Liver (tissue), 9 donors: ENCODE measurements around the gene MFAP2. TPM values are rescaled to one million over a fixed set of nuclear protein-coding genes. Genes with fewer than 3 reads are reported as not detected.
"Not testable (repeated sequence)": the region's sequence is repeated elsewhere in the genome, so short reads cannot be mapped to it uniquely, and the experiment has no call there.

Experiments
- DNase-seq: peaks from one replicate; pipeline ENCODE4 v3.0.0-alpha.2; 2017; ENCODE audit warnings: low spot score
- H3K27ac ChIP-seq, 2 donors: one replicate each; pipeline ENCODE4 v1.7.0; 2013; ENCODE audit warnings: inconsistent platforms in 2 of 2, low read length in 2 of 2, control low read depth in 1 of 2, low read depth in 1 of 2, mild to moderate bottlenecking in 1 of 2
- H3K27me3 ChIP-seq, 4 donors: one replicate each; pipeline versions ENCODE4 v1.6.1 to v1.7.0; 2013; ENCODE audit warnings: low read length in 3 of 4, inconsistent platforms in 1 of 4, mild to moderate bottlenecking in 1 of 4, moderate library complexity in 1 of 4; ENCODE audit not compliant: control insufficient read depth in 4 of 4, insufficient read depth in 4 of 4
- H3K36me3 ChIP-seq, 4 donors: one replicate each; pipeline versions ENCODE4 v1.6.1 to v1.7.0; 2013; ENCODE audit warnings: low read length in 3 of 4, mild to moderate bottlenecking in 3 of 4, low read depth in 1 of 4, moderate library complexity in 1 of 4; ENCODE audit not compliant: control insufficient read depth in 4 of 4, insufficient read depth in 3 of 4
- H3K4me1 ChIP-seq, 4 donors: one replicate each; pipeline versions ENCODE4 v1.6.1 to v1.7.0; 2013; ENCODE audit warnings: low read length in 3 of 4, mild to moderate bottlenecking in 3 of 4, moderate library complexity in 1 of 4; ENCODE audit not compliant: control insufficient read depth in 4 of 4, insufficient read depth in 4 of 4
- H3K4me3 ChIP-seq, 3 donors: one replicate each; pipeline versions ENCODE4 v1.6.1 to v1.7.0; 2013; ENCODE audit warnings: low read length in 3 of 3, control low read depth in 1 of 3, low read depth in 1 of 3, mild to moderate bottlenecking in 1 of 3
- H3K9ac ChIP-seq, 2 donors: one replicate each; pipeline ENCODE4 v1.7.0; 2013; ENCODE audit warnings: low read length in 2 of 2, mild to moderate bottlenecking in 2 of 2, moderate library complexity in 2 of 2, control low read depth in 1 of 2, low read depth in 1 of 2
- H3K9me3 ChIP-seq, 4 donors: one replicate each; pipeline versions ENCODE4 v1.6.1 to v1.7.0; 2013; ENCODE audit warnings: low read length in 3 of 4; ENCODE audit not compliant: control insufficient read depth in 4 of 4
- FOXA1 ChIP-seq: IDR thresholded peaks from 2 replicates; pipeline ENCODE4 v1.6.1; 2016; ENCODE audit warnings: antibody characterized with exemption
- FOXA2 ChIP-seq: IDR thresholded peaks from 2 replicates; pipeline ENCODE4 v1.6.1; 2016; ENCODE audit warnings: antibody characterized with exemption
- GABPA ChIP-seq, 2 donors: IDR thresholded peaks in 1 of 2; conservative IDR thresholded peaks in 1 of 2; 2 replicates each; pipeline ENCODE4 v1.6.1; 2016; ENCODE audit warnings: antibody characterized with exemption in 2 of 2, mild to moderate bottlenecking in 1 of 2, moderate library complexity in 1 of 2
- HNF4A ChIP-seq, 2 donors: conservative IDR thresholded peaks; 2 replicates each; pipeline ENCODE4 v1.6.1; 2016; ENCODE audit warnings: antibody characterized with exemption in 2 of 2, mild to moderate bottlenecking in 2 of 2
- NR2F2 ChIP-seq: IDR thresholded peaks from 2 replicates; pipeline ENCODE4 v1.6.1; 2016; ENCODE audit warnings: antibody characterized with exemption
- RAD21 ChIP-seq, 2 donors: IDR thresholded peaks; 2 replicates each; pipeline ENCODE4 v1.6.1; 2016; ENCODE audit warnings: antibody characterized with exemption in 2 of 2, mild to moderate bottlenecking in 2 of 2
- SP1 ChIP-seq: IDR thresholded peaks from 2 replicates; pipeline ENCODE4 v1.6.1; 2018; ENCODE audit warnings: antibody characterized with exemption, mild to moderate bottlenecking
- TAF1 ChIP-seq: conservative IDR thresholded peaks from 2 replicates; pipeline ENCODE4 v1.6.1; 2016; ENCODE audit warnings: antibody characterized with exemption, mild to moderate bottlenecking
- YY1 ChIP-seq: IDR thresholded peaks from 2 replicates; pipeline ENCODE4 v1.6.1; 2016; ENCODE audit warnings: antibody characterized with exemption, mild to moderate bottlenecking
- WGBS: extraction: QIAGEN DNeasy Blood & Tissue Kit; methylation state at CpG from one replicate; pipeline ENCODE4 v1.1.7; 2013; 5-methylcytosine and 5-hydroxymethylcytosine counted together
- polyA plus RNA-seq, 2 donors: library from polyadenylated mRNA; stranded (reverse) in 1 of 2; unstranded in 1 of 2; fragments of 200-250 nt in 1 of 2; fragments of >200 nt in 1 of 2; fragmentation: Nextera tagmentation in 1 of 2; extraction: Ambion mirVana in 1 of 2; gene quantifications; one replicate each; pipeline versions ENCODE4 v1.2.1 to v1.2.3, GENCODE V29; 2013 to 2015
- total RNA-seq, 2 donors: library from RNA; depleted of rRNA; stranded (reverse); fragments of >200 nt; gene quantifications; one replicate each; pipeline ENCODE4 v1.2.3, GENCODE V29; 2014
- TF ChIP-seq, protein P1 (sequence below): fragments of 150-350 bp; IDR thresholded peaks from 2 replicates; pipeline ENCODE4 v1.5.1; 2017; ENCODE audit warnings: improper control_type of control experiment, low read depth, low read length; ENCODE audit not compliant: missing input control
- TF ChIP-seq, protein P2 (sequence below): IDR thresholded peaks from 2 replicates; pipeline ENCODE4 v1.6.1; 2016; ENCODE audit warnings: antibody characterized with exemption
- TF ChIP-seq, protein P3 (sequence below): IDR thresholded peaks from 2 replicates; pipeline ENCODE4 v1.6.1; 2016; ENCODE audit warnings: antibody characterized with exemption, mild to moderate bottlenecking
- TF ChIP-seq, protein P4 (sequence below): IDR thresholded peaks from 2 replicates; pipeline ENCODE4 v1.6.1; 2016; ENCODE audit warnings: antibody characterized with exemption
- donor health status: healthy.
- donor health status: healthy.
- donor health status: healthy.
- donor health status: healthy.
- donor health status: healthy.

Gene MFAP2
- total and polyA plus RNA-seq, 4 donors, result 0.25 to 1.4 (median 0.74) TPM

DNA sequence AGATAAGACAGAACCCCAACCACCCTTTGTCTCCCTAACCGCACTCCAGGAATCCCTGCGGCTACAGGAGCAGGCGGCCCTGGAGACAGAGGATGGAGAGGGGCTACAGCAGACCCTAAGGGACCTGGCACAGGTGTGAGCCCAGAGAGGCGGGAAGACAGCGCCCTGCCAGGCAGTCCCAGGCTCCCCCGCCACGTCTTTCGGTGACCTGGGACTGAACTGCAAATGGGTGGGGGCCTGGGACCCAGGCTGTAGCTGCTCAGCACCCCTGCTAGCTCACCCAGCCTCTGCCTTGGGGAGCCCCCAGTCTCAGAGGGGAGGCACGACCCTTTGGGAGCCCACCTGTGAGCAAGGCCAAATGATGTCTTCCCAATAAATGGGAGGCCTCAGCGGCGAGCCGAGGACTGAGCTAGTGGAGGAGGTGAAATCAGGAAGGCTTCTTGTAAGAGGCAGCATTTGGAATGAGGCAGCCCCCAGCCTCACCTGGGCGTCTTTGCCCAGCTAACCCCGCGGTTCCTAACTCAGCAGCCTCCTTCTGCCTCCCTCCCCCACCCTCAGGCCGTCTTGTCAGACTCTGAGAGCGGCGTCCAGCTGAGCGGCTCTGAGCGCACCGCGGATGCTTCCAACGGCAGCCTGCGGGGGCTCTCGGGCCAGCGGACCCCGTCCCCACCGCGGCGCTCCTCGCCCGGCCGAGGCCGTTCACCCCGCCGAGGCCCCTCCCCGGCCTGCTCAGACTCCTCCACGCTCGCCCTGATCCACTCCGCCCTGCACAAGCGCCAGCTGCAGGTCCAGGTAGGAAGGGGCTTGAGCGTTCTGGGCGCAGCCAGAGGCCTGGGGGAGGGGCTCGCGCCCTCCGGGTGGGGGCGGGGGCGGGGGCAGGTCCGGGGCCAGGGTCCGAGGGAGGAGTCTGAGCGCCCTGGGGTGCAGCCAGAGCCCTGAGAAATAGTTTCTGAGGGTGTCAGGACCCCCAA lies 41.8 kb downstream of the MFAP2 start:
- no peaks in the 10 kb centered on the region for H3K4me1 ChIP-seq
- H3K27me3 ChIP-seq, result no peaks in the 10 kb centered on the region
- DNase-seq, result no peak
- 53% methylated on average over 51 of the region's 51 CpGs for WGBS
- H3K36me3 ChIP-seq, result peaks cover 0 to 3% (median 0%) of the 10 kb centered on the region in 4 donors
- no peak overlapping the region for H3K9ac ChIP-seq
- H3K4me3 ChIP-seq, result no peak overlapping the region
- no peak overlapping the region for H3K27ac ChIP-seq
- no peaks in the 10 kb centered on the region for H3K9me3 ChIP-seq
- TF ChIP-seq, protein P1, sequence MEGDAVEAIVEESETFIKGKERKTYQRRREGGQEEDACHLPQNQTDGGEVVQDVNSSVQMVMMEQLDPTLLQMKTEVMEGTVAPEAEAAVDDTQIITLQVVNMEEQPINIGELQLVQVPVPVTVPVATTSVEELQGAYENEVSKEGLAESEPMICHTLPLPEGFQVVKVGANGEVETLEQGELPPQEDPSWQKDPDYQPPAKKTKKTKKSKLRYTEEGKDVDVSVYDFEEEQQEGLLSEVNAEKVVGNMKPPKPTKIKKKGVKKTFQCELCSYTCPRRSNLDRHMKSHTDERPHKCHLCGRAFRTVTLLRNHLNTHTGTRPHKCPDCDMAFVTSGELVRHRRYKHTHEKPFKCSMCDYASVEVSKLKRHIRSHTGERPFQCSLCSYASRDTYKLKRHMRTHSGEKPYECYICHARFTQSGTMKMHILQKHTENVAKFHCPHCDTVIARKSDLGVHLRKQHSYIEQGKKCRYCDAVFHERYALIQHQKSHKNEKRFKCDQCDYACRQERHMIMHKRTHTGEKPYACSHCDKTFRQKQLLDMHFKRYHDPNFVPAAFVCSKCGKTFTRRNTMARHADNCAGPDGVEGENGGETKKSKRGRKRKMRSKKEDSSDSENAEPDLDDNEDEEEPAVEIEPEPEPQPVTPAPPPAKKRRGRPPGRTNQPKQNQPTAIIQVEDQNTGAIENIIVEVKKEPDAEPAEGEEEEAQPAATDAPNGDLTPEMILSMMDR, result no peak
- TF ChIP-seq TAF1, result no peak
- TF ChIP-seq, protein P2, sequence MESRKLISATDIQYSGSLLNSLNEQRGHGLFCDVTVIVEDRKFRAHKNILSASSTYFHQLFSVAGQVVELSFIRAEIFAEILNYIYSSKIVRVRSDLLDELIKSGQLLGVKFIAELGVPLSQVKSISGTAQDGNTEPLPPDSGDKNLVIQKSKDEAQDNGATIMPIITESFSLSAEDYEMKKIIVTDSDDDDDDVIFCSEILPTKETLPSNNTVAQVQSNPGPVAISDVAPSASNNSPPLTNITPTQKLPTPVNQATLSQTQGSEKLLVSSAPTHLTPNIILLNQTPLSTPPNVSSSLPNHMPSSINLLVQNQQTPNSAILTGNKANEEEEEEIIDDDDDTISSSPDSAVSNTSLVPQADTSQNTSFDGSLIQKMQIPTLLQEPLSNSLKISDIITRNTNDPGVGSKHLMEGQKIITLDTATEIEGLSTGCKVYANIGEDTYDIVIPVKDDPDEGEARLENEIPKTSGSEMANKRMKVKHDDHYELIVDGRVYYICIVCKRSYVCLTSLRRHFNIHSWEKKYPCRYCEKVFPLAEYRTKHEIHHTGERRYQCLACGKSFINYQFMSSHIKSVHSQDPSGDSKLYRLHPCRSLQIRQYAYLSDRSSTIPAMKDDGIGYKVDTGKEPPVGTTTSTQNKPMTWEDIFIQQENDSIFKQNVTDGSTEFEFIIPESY, result no peak
- no peak for TF ChIP-seq HNF4A (conservative IDR thresholded peaks at IDR 0.05)
- TF ChIP-seq FOXA2, result no peak
- TF ChIP-seq, protein P3, sequence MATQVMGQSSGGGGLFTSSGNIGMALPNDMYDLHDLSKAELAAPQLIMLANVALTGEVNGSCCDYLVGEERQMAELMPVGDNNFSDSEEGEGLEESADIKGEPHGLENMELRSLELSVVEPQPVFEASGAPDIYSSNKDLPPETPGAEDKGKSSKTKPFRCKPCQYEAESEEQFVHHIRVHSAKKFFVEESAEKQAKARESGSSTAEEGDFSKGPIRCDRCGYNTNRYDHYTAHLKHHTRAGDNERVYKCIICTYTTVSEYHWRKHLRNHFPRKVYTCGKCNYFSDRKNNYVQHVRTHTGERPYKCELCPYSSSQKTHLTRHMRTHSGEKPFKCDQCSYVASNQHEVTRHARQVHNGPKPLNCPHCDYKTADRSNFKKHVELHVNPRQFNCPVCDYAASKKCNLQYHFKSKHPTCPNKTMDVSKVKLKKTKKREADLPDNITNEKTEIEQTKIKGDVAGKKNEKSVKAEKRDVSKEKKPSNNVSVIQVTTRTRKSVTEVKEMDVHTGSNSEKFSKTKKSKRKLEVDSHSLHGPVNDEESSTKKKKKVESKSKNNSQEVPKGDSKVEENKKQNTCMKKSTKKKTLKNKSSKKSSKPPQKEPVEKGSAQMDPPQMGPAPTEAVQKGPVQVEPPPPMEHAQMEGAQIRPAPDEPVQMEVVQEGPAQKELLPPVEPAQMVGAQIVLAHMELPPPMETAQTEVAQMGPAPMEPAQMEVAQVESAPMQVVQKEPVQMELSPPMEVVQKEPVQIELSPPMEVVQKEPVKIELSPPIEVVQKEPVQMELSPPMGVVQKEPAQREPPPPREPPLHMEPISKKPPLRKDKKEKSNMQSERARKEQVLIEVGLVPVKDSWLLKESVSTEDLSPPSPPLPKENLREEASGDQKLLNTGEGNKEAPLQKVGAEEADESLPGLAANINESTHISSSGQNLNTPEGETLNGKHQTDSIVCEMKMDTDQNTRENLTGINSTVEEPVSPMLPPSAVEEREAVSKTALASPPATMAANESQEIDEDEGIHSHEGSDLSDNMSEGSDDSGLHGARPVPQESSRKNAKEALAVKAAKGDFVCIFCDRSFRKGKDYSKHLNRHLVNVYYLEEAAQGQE, result no peak
- TF ChIP-seq SP1, result no peak
- TF ChIP-seq GABPA (IDR thresholded peaks at IDR 0.05 in 1 of 2, conservative IDR thresholded peaks at IDR 0.05 in 1 of 2), result no peak
- no peak for TF ChIP-seq NR2F2
- no peak for TF ChIP-seq RAD21 (IDR thresholded peaks at IDR 0.05)
- TF ChIP-seq, protein P4, sequence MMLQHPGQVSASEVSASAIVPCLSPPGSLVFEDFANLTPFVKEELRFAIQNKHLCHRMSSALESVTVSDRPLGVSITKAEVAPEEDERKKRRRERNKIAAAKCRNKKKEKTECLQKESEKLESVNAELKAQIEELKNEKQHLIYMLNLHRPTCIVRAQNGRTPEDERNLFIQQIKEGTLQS, result no peak
- no peak for TF ChIP-seq YY1
- TF ChIP-seq FOXA1, result no peak

DNA sequence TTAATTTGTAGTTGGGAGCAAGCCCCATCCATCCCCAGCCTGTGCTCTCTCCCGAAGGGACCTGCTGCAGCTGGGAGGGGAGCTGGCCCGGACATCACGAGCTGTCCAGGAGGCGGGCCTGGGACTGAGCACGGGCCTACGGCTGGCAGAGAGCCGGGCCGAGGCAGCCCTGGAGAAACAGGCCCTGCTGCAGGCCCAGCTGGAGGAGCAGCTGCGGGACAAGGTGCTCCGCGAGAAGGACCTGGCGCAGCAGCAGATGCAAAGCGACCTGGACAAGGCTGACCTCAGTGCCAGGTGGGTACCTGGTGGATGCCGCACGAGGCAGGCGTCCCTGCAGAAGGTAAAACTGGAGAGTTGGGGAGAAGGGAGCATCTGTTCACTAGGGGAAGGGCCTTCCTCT lies 43.8 kb downstream of the MFAP2 start:
- 95% methylated on average over 16 of the region's 16 CpGs for WGBS
- not testable (repeated sequence) for H3K4me3 ChIP-seq, H3K4me1 ChIP-seq, H3K9ac ChIP-seq, H3K27ac ChIP-seq, H3K27me3 ChIP-seq, H3K9me3 ChIP-seq, H3K36me3 ChIP-seq, DNase-seq

DNA sequence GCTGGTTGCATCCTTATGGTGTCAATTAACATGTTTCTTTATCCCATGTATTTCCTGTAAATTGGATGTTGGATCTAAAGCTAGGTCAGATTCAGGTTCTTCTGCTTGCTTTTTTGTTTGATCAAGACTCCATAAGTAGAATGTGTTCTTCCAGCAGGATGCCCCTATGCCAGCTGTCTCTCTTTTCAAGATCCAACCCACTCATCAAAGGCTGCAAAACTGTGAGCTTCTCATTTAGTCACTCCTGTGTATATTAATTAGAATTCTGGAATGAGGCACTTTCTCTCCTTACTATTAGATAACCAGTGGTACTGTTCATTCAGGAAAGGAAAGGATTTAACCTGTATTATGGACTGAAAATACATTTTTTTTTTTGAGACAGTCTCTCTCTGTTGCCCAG lies 46.5 kb downstream of the MFAP2 start:
- not testable (repeated sequence) for H3K9me3 ChIP-seq, H3K27ac ChIP-seq, H3K36me3 ChIP-seq, H3K9ac ChIP-seq, DNase-seq, H3K27me3 ChIP-seq, H3K4me3 ChIP-seq, H3K4me1 ChIP-seq

DNA sequence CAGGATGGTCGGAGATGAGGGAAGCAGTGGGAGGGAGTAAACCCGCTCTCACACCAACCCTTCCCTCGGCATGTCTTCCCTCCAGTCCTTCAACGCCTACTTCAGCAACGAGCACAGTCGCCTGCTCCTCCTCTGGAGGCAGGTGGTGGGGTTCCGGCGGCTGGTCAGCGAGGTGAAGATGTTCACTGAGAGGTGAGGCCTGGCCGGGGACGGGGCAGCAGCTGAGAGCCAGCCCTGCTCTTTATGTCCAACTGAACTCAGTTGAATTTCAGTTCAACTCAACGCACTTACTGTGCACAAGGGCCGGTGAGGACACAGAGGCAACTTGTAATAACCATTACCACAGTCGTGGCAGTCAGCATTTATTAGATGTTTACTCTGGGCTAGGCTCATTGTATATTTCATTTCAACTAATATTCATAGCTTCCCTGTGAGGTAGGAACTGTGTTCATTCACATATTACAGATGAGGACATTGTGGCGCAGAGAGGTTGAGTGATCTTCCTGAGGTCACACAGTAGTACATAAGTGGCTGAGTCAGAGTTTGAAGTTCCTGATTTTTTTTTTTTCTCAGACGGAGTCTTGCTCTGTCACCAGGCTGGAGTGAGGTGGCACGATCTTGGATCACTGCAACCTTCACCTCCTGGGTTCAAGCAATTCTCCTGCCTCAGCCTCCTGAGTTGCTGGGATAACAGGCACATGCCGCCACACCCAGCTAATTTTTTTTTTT lies 49.0 kb downstream of the MFAP2 start:
- DNase-seq, H3K27me3 ChIP-seq, H3K9me3 ChIP-seq, H3K9ac ChIP-seq, H3K27ac ChIP-seq, H3K36me3 ChIP-seq, H3K4me1 ChIP-seq, H3K4me3 ChIP-seq: not testable (repeated sequence)
- WGBS, result 90% methylated on average over 18 of the region's 18 CpGs
